SK-N-SH (cell line): ENCODE measurements around the gene CMTM8.

Source experiments
- CTCF ChIP-seq: fragments of 200-600 bp; sonication (generic); IDR thresholded peaks from 2 replicates; pipeline ENCODE4 v1.6.1; 2017; ENCODE audit warnings: antibody characterized with exemption, mild to moderate bottlenecking, moderate library complexity
- ELF1 ChIP-seq: IDR thresholded peaks from 2 replicates; pipeline ENCODE4 v1.4.0; 2012
- EZH2phosphoT487 ChIP-seq: fragments of 200-600 bp; sonication (generic); IDR thresholded peaks from 2 replicates; pipeline ENCODE4 v1.6.1; 2017; ENCODE audit warnings: low read depth, mixed run types, mild to moderate bottlenecking, antibody characterized with exemption, moderate library complexity, borderline replicate concordance
- GABPA ChIP-seq: IDR thresholded peaks from 2 replicates; pipeline ENCODE4 v1.4.0; 2012; ENCODE audit warnings: low read depth, mild to moderate bottlenecking
- MAX ChIP-seq: IDR thresholded peaks from 2 replicates; pipeline ENCODE4 v1.4.0; 2012; ENCODE audit warnings: low read depth
- NRF1 ChIP-seq: IDR thresholded peaks from 2 replicates; pipeline ENCODE4 v1.6.1; 2012; ENCODE audit warnings: low read depth, mild to moderate bottlenecking, low read length
- PBX3 ChIP-seq: IDR thresholded peaks from 2 replicates; pipeline ENCODE4; 2012
- POLR2AphosphoS5 ChIP-seq: IDR thresholded peaks from 2 replicates; pipeline ENCODE4 v1.6.1; 2012; ENCODE audit warnings: low read depth, low read length

DNA sequence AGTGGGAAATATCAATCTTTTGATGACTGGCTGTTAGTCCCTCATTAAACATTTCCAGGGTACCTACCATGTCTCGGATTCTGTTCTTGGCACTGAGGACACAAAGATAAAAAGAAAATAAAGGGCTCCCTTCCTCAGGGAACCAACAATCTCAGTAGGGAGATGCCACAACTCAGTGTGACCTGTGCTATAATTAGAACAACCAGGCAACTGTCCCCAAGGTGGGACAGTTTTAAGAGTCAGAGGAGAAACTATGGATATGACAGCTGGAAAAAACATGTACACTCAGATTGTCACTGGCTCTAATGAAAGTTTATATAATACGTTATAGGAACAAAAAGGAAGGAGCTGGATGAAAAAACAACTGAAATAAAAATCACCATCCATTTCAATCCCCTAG, 23.3 kb upstream of the CMTM8 start:
- no peak for TF ChIP-seq POLR2AphosphoS5
- TF ChIP-seq MAX = no peak
- no peak for TF ChIP-seq CTCF
- TF ChIP-seq EZH2phosphoT487 = no peak
- TF ChIP-seq PBX3 = no peak
- no peak for TF ChIP-seq NRF1
- no peak for TF ChIP-seq ELF1
- TF ChIP-seq GABPA = no peak
